Right kidney (tissue), 9 donors: ENCODE results near the gene KCNK4.
"Not testable (repeated sequence)": the region's sequence is repeated elsewhere in the genome, so short reads cannot be mapped to it uniquely, and the experiment has no call there.

ENCODE experiments used
- DNase-seq: peaks from one replicate; pipeline ENCODE4 v3.0.0-alpha.2; 2016
- long read RNA-seq, 8 donors: transcript quantifications; one replicate each; lab custom pipeline, GENCODE V29; 2026

The KCNK4 gene
- long read RNA-seq, donor 1 = 0 reads
- long read RNA-seq, donor 2 = 0 reads
- long read RNA-seq, donor 3 = 0 reads
- long read RNA-seq, donor 4 = 0 reads
- long read RNA-seq, donor 5 = 0 reads
- long read RNA-seq, donor 6 = 0 reads
- long read RNA-seq, donor 7 = 0 reads
- long read RNA-seq, donor 8 = 0 reads

DNA sequence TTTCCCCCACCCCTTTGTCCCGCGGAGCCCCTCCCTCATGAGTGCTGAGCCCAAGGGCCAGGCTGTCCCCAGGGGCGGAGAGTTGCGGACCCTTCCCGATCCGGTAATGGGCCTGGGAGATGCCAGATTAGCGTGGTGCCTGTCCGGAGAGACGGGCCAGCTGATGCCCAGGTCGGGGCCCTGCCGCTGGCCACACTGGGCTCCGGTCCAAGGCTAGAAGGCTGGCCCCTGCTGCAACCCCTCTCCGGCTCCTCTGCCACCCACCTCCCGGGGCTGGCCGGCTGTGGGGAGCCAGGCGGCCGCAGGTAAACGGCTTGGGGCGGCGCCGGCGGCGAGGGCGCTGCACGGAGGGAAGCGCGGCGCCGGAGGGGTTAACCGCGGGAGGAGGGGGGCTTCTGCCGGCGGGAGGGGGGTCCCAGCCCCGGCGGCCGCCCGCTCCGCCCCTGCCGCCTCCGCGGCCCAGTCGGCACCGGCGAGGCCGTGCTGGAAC is at the start of gene KCNK4:
KCNK4 (plus strand) TSS at position 41 of the 490 bp plus-strand sequence. CDS start 1,717 bp downstream, outside the sequence.
- no peak for DNase-seq

DNA sequence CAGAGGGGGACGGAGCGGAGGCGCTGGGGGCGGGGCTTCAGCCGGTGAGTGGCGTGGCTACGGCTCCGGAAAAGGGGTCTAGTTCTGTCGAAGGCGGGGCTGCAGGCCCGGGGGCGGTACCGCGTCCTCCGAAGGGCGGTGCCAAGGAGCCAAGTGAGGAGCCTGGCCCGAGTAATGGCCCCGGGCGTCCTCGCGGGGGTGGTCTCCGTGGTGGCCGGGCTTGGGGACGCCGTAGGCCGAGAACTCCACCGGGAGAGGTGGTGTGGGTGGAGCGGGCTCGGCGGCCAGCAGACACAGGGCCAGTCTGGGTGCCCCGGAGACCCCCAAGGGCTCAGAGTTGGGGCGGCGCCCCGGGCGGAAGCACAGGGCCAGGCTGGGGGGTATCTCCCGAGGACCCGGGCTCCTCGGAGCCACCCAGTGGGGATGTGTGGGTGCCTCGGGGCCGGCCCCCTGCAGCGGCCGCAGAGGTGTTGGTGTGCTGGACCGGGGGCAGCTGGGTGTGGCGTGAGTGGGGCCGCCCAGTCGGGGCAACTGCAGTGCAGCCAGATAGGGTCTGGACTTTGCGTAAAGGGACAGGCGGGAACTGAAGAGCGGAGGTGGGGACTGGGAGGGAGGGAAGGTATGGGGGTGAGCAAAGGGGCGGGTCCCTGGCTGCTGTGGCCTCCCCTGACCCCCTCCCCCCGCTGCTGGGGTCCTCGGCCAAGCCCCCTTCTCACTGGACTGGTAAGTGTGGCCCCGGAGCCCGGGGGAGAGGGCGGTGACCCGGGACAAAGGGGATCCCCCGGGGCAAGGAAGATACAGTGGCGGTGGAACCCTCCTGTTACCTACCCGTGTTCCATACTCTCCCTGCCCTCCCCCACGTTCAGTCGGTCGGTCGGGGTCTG is 49.4 kb upstream of the KCNK4 start:
- peak; percentile 91 for DNase-seq

DNA sequence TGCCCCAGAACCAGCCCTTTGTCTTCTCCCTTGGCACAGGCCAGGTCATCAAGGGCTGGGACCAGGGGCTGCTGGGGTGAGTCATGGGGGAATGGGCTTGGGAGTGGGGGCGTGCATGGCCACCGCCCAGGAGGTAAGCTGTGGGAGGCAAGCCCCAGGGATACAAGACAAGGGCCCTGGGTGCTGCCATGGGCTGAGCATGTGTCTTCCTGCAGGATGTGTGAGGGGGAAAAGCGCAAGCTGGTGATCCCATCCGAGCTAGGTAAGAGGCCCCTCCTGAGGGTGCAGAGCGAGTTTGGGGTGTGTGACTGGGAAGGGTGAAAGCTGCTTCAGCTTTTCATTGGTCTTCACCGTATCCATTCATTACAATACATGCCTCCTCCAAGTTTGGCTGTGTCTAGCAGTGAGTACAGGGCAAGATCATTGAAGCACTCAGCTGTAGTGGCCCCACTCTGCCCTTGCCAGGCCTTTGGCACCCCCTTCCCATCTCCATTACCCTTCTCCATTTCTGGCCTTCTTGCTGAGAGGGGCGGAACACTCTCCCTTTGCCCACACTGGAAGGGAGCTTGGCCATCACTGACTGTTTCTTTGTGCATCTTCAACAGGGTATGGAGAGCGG is 47.8 kb upstream of the KCNK4 start:
- no peak for DNase-seq

DNA sequence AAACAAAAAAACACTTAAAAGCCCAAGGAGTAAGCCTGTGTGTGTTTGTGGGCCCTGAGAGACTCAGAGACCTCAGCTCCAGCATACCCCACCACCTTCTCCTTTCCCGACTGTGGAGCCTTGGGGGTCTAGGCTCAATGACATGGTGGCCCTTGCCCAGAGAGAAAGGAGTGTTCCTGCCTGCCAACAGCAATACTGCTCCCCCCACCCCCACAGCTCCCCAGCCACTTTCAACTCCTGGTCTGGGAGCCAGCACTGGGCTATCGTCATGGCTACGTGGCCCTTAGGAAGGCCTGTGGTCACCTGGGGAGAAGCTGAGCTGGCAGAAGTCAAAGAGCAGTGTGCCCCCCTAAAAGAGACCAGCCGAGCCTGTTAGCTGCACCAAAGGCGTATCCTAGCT is 47.0 kb upstream of the KCNK4 start:
- no peak for DNase-seq

DNA sequence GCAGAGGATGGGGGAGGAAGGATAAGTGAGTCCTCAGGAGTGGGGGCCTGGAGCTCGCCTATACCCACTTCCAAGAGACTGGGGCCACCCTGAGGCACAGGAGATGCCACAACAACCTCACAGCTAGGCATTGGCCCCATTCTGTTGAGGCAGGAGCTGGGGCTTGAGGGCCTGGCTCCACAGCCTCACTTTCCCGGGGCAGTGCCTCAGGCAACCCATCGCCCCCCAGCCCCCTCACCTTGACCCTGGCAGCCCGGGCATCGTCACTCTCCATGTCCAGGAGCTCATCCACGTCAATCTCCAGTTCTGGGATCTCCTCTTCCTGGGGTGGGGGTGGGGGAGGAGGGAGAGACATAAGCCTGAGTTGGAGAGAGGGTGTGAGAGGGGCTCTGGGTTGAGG is 46.1 kb upstream of the KCNK4 start:
- no peak for DNase-seq

DNA sequence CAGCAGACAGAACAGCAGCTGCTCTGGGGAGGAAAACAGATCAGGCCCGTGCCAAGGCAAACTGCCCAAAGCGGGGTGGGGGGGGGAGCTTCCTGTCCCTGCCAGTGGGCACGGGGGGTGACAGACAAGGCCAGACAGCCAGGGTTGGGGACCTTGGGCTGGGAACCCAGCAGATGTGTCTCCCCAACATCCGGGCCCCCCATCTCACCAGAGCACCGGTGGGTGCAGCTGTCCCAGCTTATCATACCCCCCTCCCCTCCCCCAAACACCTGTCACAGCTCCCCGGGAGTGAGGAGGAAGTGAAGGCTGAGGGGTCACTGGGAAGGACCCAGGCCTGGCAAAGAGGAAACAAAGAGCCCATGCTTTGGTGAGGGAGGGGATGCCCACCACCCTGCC is 45.7 kb upstream of the KCNK4 start:
- DNase-seq = no peak

DNA sequence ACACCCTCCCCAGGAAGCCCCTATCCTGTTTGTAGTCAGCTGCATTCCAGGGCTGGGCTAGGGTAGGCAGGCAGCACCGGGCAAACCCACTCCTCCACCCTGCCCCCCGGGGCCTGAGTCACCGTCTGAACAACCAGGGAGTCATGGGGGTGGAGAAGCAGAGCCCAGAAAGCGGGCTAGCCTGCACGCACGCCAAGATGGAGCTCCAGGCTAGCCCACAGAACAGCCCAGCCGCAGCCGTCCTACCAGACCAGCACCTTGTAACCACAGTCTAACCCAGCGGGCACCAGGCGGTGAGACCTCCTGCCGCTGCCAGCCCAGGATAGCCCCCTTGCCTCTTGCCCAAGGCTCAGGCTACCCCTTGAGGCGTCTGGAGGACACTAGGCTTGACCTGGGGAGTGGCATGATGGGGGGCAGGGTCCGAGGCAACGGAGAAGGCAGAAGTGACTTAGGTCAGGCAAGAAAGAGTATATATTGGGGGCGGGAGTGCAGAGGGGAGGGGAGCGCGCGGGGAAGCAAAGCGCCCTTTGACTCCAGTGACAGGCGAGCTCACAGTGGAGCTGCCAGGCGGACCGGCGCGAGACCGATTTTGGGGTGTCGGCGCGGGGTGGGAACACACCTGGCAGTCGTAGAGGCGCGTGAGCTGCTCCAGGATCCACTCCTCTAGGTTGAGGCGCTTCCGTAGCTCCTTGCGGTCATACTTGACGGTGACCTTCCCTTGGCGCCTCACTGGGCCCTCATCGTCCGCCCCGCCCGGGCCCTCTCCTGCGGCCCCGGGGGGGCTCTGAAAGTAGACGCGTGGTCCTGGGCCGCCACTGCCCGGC is 45.1 kb upstream of the KCNK4 start:
- peak; percentile 56 for DNase-seq

DNA sequence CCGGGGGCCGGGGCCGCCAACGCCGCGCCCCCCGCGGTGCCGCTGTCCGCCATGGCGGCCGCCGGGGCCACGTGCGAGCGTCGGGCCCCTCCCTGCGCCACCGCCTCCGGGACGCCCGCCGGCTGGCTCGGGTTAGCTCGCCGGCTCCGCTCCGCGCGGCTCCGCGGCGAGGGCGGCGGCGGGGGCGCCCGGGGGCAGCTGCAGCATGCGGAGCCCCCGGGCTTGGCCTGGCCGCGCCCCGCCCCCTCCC is 44.6 kb upstream of the KCNK4 start:
- not testable (repeated sequence) for DNase-seq

DNA sequence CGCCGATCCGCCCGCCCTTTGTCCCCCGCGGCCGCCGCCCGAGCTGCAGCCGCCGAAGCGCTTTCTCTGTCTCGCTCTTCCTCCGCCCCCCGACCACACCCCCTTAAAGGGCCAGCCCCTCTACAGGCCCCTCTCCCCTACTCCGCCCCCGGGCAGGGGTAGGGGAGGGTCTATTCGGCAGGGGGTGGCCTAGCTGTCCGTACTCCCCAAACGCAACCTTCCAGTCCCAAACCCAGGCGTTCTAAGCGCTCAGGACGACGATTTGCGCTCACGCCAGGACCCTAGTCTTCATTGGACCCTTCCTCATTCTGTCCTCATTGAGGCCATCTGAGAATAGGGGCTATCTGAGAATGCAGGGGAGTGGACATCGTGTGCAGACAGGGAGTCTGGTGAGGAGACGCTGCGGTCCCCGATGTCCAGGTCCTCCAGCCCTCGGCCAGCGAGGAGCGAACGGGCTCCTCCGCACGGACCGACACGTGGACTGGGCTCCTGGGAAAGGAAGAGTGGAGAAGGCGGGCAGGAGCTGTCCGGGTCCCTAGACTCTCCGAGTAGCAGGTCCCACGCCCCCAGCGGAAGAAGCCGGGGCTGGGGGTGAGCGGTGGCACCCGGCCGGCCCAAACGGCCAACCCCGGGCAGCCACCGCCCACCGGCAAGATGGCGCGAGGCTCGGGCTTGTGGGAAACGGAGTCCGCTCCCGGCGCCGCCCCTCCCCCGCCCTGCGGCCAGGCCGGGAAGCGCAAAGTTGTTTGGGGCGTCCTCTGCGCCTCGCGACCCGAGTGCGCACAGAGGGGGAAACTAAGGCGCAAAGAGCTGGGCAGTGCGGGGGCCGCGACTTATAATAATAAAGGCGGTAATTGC is 44.0 kb upstream of the KCNK4 start, which contains the start of gene PPP1R14B:
PPP1R14B (minus strand) TSS at position 73 of the 858 bp plus-strand sequence. CDS start 270 bp downstream, outside the sequence.
- DNase-seq = peak; percentile 89

DNA sequence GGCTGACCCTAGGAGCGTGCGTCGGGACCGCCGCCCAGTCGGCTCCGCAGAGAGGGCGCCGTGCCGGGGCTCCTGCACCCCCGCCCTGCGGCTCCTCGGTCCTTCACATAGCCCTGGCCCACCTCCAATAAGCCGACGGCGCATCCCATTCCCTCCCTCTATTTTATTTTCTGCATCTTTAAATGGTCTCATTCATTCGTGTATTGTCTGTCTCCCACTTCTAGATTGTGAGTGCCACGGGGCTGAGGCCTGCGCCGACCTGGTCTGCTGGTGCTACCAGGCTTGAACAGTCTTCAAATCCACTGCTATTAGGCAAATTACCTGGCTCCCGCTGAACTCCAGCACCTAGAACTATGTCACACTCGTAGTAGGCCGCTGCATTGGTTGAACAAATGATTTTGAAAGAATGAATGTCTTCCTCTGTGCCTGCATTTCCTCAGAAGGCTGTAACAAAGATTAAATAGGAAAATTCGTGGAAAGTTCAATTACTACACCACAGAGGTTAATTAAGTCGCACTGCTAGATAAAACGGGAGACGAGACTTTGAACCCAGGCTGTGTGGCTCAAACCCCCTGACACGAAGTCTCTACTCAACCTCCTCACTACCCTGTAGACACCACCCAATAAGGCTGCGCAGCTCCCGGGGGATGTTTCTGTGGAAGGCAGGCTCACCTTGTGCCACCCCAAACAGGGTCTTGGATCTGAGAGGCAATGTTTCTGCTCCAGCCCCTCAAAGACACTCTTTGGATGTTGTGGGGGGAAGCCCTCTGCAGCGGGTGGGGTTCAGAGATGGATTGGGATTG is 43.2 kb upstream of the KCNK4 start:
- DNase-seq = peak; percentile 85

DNA sequence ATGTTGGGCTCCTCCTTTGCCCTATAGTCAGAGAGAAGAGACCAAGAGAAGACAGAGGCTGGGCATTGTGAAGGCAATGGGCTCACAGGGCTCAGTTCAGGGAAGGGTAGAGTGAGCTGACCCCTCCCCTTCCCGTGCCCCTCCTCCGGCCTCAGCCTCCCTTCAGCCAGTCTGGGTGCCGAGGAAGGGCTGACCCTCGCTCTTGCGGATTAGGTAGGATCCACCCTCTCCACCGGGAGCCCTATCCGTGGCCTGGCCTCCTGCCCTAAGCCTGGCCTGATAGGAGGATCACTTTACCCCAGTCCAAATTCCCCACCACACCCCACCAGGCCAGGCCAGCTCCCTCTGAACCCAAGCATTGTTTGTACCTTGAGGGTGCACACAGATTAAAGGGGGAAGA is 42.5 kb upstream of the KCNK4 start:
- DNase-seq = no peak

DNA sequence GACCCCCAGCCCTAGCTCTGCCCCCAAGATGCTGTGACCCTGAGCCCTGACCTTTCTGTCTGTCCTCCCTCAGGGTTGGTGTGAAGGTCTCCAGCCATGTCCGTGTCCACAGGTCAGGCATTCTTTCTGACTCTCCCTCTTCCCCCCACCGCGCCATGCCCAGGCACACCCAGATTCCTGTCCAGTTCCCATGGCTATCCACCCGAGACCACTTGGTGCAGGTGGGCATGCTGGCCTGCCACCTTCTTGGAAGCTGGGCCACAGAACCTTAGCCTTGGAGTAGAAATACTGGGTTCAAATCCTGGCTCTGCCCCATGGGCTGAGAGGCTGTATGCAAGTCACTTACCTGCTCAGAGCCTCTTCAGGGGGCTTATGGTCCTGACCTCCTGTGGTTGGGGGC is 42.1 kb upstream of the KCNK4 start:
- no peak for DNase-seq

DNA sequence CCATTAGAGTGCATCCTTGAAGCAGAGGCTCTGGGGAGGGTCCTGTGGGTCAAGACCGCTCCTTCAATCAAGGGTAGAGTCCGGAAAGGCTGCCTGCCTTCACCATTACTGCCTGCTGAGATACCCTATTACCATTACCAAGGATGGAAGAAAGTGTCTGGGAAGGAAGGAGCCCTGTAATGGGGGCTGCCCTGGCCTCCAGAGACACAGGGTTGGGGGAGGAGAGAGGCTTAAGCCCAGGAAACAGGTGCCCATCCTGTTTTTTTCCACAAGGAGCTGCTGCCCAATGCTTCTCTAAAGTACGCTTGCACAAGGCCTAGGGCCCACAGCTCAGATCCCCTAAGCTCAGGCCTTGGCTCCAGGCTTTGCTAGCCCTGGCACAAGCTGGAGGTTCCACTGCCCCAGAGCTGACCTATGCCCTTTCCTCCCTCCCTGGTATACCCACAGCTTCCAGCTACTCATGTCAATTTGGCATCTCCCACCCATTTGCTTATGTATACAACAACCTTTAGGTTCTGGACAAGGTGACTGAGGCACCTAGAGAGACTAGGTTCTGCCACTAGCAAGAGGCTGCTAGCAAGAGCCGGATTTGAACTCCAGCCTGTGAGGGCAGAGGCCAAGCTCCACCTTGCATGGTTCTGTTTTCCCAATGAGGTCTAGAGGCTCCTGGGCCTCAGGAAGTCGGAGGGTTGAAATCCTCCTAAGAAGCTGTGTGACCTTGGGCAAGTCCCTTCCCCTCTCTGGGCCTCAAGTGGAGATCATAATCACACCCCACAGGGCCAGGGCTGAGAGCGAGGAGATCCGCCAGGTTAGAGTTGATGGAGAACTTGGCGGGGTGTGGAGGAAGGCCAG is 41.3 kb upstream of the KCNK4 start:
- DNase-seq = no peak

DNA sequence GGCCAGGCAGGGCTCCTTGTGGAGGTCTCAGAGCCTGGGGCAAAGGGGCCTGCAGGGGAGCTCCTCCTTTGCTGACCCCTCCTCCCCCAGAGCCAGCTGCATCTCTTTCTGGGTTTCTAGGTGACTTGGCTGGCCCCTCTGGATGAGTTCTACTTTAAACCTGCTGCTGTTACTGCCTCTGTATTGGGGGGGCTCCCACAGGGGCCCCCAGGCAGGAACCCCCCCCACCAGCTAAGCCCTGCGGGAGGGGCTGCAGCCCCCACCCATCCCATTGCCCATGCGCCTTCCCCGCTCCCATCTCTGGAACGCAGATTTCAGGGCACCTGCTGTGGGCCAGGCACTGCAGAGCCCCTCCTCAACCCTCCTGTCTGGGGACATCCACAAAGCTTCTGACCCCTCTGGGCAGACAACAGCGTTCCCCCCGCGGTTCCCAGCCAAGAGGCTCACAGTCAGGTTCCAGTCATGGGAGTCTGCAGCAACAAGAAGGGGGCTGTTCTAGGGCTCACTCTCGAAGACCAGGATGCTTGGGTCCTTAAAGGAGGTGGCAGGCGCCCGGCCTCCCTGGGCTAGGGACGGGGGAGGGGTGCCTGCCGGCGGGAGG is 40.6 kb upstream of the KCNK4 start:
- no peak for DNase-seq

DNA sequence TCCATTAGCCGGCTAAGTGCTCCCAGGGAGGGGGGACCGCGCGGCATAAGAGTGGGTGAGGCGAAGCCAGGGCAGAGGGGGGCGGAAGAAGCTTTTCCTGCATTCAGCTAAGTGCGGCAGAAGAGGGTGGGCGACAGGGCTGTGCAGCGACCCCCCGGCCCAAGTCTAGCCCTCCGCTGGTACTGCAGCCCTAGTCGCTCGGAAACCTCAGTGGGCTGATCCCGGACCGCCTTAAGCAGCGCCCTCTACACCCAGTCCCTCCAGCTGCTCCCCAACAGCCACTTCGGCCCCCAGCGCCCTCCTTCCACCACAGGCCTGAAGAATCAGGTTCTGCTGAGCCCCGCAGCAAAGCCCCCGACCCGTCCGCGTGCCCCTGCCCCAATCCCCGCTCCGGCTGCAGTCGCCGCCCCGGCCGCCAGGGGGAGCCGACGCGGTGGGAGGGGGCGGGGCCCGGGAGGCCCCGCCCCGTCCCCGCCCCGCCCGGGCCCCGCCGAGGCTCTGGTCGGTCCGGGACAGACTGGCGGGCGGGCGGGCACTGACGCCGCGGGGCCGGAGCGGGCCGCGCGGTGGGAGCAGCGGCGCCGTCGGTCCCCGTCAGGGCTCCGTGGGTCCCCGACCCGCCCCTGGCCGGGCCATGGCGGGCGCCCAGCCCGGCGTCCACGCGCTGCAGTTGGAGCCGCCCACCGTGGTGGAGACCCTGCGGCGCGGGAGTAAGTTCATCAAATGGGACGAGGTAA is 39.9 kb upstream of the KCNK4 start, which contains the start of gene PLCB3:
PLCB3 (plus strand) TSS at position 515 of the 737 bp plus-strand sequence; CDS start at position 635, 120 bp downstream.
- DNase-seq = peak; percentile 67

DNA sequence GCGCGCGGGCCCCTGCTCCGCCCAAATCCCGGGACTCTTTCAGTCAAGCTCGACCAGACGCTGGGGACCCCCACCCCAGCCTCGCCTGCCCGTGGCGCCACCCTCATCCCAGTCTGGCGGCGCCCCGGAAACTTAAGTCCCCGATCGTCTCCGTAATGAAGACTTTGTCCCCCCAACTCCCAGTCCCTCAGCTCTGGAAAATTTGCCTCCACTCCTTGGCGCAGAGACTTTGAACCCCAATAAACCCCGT is 39.4 kb upstream of the KCNK4 start:
- DNase-seq = peak; percentile 65

DNA sequence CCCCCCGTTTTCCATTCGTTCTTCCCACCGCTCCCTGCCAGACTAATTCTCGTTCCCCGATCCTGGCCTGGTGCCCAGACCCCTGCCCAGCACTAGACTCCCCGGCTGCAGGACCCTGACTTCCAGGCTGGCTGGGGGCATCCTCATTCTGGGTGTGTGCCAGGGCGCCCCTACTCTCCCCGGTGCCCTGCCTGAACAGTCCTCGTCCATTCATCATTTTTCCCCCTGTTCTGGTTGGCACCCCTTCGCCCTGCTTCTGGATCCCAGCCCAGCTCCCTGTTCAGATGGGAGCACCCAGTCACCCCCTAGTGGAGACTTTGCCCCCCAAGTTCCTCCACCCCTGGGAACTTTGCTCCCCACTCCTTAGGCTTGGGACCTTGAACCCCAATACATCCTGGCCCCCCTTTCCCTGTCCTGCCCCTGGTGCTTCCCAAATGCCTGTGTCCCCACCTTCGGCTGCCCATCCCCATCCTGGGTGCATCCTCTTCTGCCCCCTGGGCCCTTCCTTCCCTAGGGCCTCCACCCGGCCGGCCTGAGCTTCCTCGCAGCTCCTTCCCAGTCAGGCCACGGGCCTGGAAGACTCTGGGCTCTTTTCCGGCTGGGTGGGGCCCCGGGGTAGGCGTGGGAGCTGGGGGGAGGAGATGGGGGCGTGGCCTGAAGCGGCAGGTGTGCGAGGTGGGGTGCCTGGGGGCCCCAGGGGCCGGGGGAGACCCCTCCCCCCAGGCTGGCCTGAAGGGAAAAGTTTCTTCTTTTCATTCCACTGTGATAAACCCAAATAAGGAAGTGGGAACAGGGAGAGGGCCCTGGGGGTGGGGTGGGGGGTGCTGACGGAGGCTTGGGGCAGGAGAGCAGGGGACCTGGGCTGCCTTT is 38.9 kb upstream of the KCNK4 start:
- peak; percentile 43 for DNase-seq

DNA sequence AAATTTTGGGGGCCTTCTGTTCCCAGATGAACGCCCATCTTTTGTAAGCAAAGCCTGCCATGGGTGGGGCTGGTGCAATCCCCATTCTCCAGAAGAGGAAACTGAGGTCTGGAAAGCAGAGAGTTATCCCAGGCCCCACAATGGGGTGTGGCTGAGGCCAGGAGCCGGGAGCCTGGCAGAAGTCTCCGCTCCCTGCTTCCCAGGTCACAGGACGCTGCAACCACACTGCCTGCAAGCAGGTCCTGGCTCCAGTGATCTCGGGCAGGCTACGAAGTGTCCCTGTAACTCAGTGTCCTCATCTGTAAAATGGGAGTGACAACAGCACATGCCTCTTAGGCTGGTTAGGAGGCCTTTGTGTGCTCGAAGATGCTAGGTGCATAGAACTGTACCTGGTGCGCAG is 38.1 kb upstream of the KCNK4 start:
- DNase-seq = no peak
